MM.1S (cell line): ENCODE measurements around the gene PLA2G2E.

Source experiments
- DNase-seq: peaks from one replicate; pipeline ENCODE4 v3.0.0-alpha.2; 2015
- H2AFZ ChIP-seq: fragments of 300-600 bp; sonication (generic); 2 replicates; pipeline ENCODE4 v1.6.0; 2016; ENCODE audit warnings: antibody characterized with exemption, low read length
- H3F3A ChIP-seq: fragments of 300-600 bp; sonication (generic); 2 replicates; pipeline ENCODE4 v1.6.1; 2016; ENCODE audit warnings: mild to moderate bottlenecking, antibody characterized with exemption, low read length, moderate library complexity, mixed read lengths; ENCODE audit not compliant: insufficient read depth
- H3K27ac ChIP-seq: fragments of 300-600 bp; sonication (generic); 2 replicates; pipeline ENCODE4 v1.5.1; 2016; ENCODE audit warnings: mild to moderate bottlenecking, low read length
- H3K27me3 ChIP-seq: fragments of 300-600 bp; sonication (generic); replicated peaks from 2 replicates; pipeline ENCODE4 v1.6.0; 2016; ENCODE audit warnings: low read length; ENCODE audit not compliant: insufficient read depth
- H3K36me3 ChIP-seq: fragments of 300-600 bp; sonication (generic); replicated peaks from 2 replicates; pipeline ENCODE4 v1.6.1; 2016; ENCODE audit warnings: mild to moderate bottlenecking, low read length, mixed read lengths; ENCODE audit not compliant: insufficient read depth
- H3K4me1 ChIP-seq: fragments of 300-600 bp; sonication (generic); 2 replicates; pipeline ENCODE4 v1.6.1; 2016; ENCODE audit warnings: low read length, mixed read lengths
- H3K4me2 ChIP-seq: fragments of 300-600 bp; sonication (generic); 2 replicates; pipeline ENCODE4 v1.6.0; 2016; ENCODE audit warnings: low read depth, low read length
- H3K4me3 ChIP-seq: fragments of 300-600 bp; sonication (generic); 2 replicates; pipeline ENCODE4 v1.5.1; 2016; ENCODE audit warnings: low read length, mixed read lengths
- H3K79me2 ChIP-seq: fragments of 300-600 bp; sonication (generic); 2 replicates; pipeline ENCODE4 v1.6.1; 2016; ENCODE audit warnings: mixed run types, low read length, mixed read lengths
- H3K9ac ChIP-seq: fragments of 300-600 bp; sonication (generic); 2 replicates; pipeline ENCODE4 v1.6.1; 2016; ENCODE audit warnings: low read length, mixed read lengths
- H3K9me2 ChIP-seq: fragments of 300-600 bp; sonication (generic); replicated peaks from 2 replicates; pipeline ENCODE4 v1.6.1; 2016; ENCODE audit warnings: mild to moderate bottlenecking, low read length, mixed read lengths; ENCODE audit not compliant: insufficient read depth
- H3K9me3 ChIP-seq: fragments of 300-600 bp; sonication (generic); replicated peaks from 2 replicates; pipeline ENCODE4 v1.6.1; 2016; ENCODE audit warnings: mild to moderate bottlenecking, low read length, mixed read lengths; ENCODE audit not compliant: insufficient read depth
- H4K20me1 ChIP-seq: fragments of 300-600 bp; sonication (generic); 2 replicates; pipeline ENCODE4 v1.6.1; 2016; ENCODE audit warnings: mild to moderate bottlenecking, low read length, moderate library complexity, mixed read lengths; ENCODE audit not compliant: insufficient read depth
- CTCF ChIP-seq: fragments of 300-600 bp; sonication (generic); IDR thresholded peaks from 2 replicates; pipeline ENCODE4 v1.5.1; 2016; ENCODE audit warnings: antibody characterized with exemption, low read length, mixed read lengths
- EZH2 ChIP-seq: fragments of 300-600 bp; sonication (generic); optimal IDR thresholded peaks from 2 replicates; pipeline ENCODE3; 2017; ENCODE audit warnings: low read depth, mild to moderate bottlenecking, antibody characterized with exemption, low read length, mixed read lengths
- EZH2phosphoT487 ChIP-seq: fragments of 300-600 bp; sonication (generic); IDR thresholded peaks from 2 replicates; pipeline ENCODE4 v1.6.1; 2018; ENCODE audit warnings: antibody characterized with exemption, low read length

Gene PLA2G2E

GRCh38 chr1:19893687-19894086 is 29.7 kb downstream of the PLA2G2E start:
- Histone ChIP-seq H3F3A (no peaks in the 10 kb centered on the region), H3K9ac (no peak overlapping the region), H3K27me3 (no peaks in the 10 kb centered on the region), H3K4me2 (no peak overlapping the region), H3K9me2 (no peaks in the 10 kb centered on the region), H3K9me3 (no peaks in the 10 kb centered on the region), H4K20me1 (no peaks in the 10 kb centered on the region), H3K4me3 (no peak overlapping the region), H3K79me2 (no peaks in the 10 kb centered on the region), H3K4me1 (0 out of 2 replicates have a peak, but pooled peaks cover 5% of the 10 kb centered on the region), H3K27ac (no peak overlapping the region), H2AFZ (no peak overlapping the region), H3K36me3 (no peaks in the 10 kb centered on the region)
- TF ChIP-seq CTCF (no peak), EZH2 (no peak), EZH2phosphoT487 (no peak)
- no peak for DNase-seq

DNA sequence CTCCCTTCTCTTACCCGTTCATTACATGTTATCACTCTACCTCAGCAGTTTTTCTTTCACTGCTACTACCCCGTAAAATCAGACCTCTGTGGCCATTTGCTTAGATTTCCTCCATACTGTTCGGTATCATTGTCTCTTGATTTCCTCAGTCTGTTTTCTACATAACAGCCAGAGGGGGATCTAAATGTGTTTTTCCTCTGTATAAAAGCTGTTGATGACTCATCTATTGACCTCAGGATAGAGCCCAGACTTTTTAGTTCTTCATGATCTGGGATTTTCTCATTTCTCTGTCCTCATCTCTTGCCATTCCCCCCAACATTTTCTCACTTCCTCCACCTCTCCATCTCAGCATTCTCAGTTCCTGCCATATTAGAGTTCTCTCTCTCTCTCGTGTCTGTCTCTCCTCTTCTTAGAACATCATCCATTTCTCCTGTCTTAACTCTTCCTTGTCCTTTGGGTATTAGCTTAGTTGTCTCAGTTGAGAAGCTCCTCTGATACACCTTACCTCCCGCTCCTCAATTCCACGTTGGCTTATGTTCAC is 30.7 kb downstream of the PLA2G2E start:
- Histone ChIP-seq H3K9me3 (no peaks in the 10 kb centered on the region), H3K9me2 (no peaks in the 10 kb centered on the region), H3K9ac (no peak overlapping the region), H3K79me2 (peaks cover 6% of the 10 kb centered on the region), H3F3A (no peaks in the 10 kb centered on the region), H4K20me1 (no peaks in the 10 kb centered on the region), H3K27me3 (no peaks in the 10 kb centered on the region), H3K27ac (no peak overlapping the region), H3K4me1 (0 out of 2 replicates have a peak, but pooled peaks cover 5% of the 10 kb centered on the region), H3K36me3 (no peaks in the 10 kb centered on the region), H2AFZ (no peak overlapping the region), H3K4me3 (no peak overlapping the region), H3K4me2 (no peak overlapping the region)
- DNase-seq = no peak
- no peak for TF ChIP-seq CTCF

DNA sequence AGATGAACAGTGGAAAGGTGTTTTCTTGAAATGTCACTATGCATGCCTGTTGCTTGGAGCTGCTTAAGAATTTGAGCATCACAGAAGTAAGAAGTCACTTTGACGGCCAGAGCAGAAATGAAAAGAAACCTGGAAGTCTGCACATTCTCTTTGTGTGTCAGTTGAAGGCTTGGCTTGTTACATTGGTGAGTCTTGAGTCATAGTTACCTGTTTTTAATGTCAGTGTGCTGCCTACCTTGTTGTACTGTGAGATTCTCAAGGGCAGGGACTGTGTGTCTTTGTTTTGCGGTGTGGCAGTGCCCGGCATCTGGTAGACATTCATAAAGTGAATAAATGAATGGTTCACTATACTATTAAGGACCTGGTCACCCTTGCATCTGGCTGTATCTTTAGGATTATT is 31.3 kb downstream of the PLA2G2E start:
- no peaks in the 10 kb centered on the region for H3K9me3 ChIP-seq
- H3K4me1 ChIP-seq = 0 out of 2 replicates have a peak, but pooled peaks cover 5% of the 10 kb centered on the region
- peaks cover 11% of the 10 kb centered on the region for H3K79me2 ChIP-seq
- no peak for DNase-seq
- no peaks in the 10 kb centered on the region for H4K20me1 ChIP-seq
- H3F3A ChIP-seq = no peaks in the 10 kb centered on the region
- no peaks in the 10 kb centered on the region for H3K36me3 ChIP-seq
- H2AFZ ChIP-seq = no peak overlapping the region
- H3K9me2 ChIP-seq = no peaks in the 10 kb centered on the region
- no peak overlapping the region for H3K9ac ChIP-seq
- H3K4me2 ChIP-seq = no peak overlapping the region
- TF ChIP-seq EZH2phosphoT487 (no peak), CTCF (no peak), EZH2 (no peak)
- no peak overlapping the region for H3K4me3 ChIP-seq
- H3K27me3 ChIP-seq = no peaks in the 10 kb centered on the region
- H3K27ac ChIP-seq = no peak overlapping the region
